Measurements from ENCODE around the gene FXYD2. TPM values are rescaled to one million over a fixed set of nuclear protein-coding genes. Genes with fewer than 3 reads are reported as not detected.

FXYD2 gene
- total and polyA plus RNA-seq, 10 of the 15 experiments (the other 5 are each of a cell fraction or from before 2014, with no cell fraction given) = 1.2 to 4.5 (median 2.4) TPM

GRCh38 chr11:117833401-117833891 is 8.9 kb upstream of the FXYD2 start:
- Histone ChIP-seq H3K9me3 (replicated peaks; ENCODE audit: control insufficient read depth, insufficient read depth, low read length) (no peaks in the 10 kb centered on the region), H3K4me1 (ENCODE audit: control insufficient read depth, insufficient read depth, low read length) (peaks cover 11% of the 10 kb centered on the region), H3K36me3 (ENCODE audit: control insufficient read depth in 2 of 2, insufficient read depth in 2 of 2, low read length in 1 of 2) (no peaks in the 10 kb centered on the region), H3K79me2 (ENCODE audit: control insufficient read depth, insufficient read depth, low read length) (no peaks in the 10 kb centered on the region), H3K27ac (ENCODE audit: control insufficient read depth, insufficient read depth) (no peak overlapping the region), H3K27me3 (replicated peaks in 1 of 2; ENCODE audit: control insufficient read depth in 2 of 2, insufficient read depth in 2 of 2, low read length in 1 of 2) (peaks cover 0 to 7% of the 10 kb centered on the region in 2 experiments; a peak in 1 of 4 replicates), H3K4me2 (ENCODE audit: control insufficient read depth, insufficient read depth) (no peak overlapping the region), H2AFZ (ENCODE audit: control insufficient read depth, low read depth, low read length) (no peak overlapping the region), H3K4me3 (no peak overlapping the region), H4K20me1 (ENCODE audit: control insufficient read depth, insufficient read depth) (no peaks in the 10 kb centered on the region), H3K9ac (ENCODE audit: control insufficient read depth, insufficient read depth, low read length) (no peak overlapping the region)
- CTCF ChIA-PET = interaction anchor here (1.4 to 6.1 kb wide), 9 partner anchors 10 to 219 kb away, joined by 3 to 48 read pairs (median 20); partner anchors contain the start of gene FXYD2
- no peak for TF ChIP-seq POLR2AphosphoS2 (IDR thresholded peaks at IDR 0.05; ENCODE audit: low read depth, low read length)
- TF ChIP-seq CHD2 (IDR thresholded peaks at IDR 0.05; ENCODE audit: borderline replicate concordance, low read depth, low read length) = no peak
- no peak for TF ChIP-seq TCF12 (IDR thresholded peaks at IDR 0.05; ENCODE audit: low read depth, low read length)
- TF ChIP-seq, protein P1, sequence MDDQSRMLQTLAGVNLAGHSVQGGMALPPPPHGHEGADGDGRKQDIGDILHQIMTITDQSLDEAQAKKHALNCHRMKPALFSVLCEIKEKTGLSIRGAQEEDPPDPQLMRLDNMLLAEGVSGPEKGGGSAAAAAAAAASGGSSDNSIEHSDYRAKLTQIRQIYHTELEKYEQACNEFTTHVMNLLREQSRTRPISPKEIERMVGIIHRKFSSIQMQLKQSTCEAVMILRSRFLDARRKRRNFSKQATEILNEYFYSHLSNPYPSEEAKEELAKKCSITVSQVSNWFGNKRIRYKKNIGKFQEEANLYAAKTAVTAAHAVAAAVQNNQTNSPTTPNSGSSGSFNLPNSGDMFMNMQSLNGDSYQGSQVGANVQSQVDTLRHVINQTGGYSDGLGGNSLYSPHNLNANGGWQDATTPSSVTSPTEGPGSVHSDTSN (IDR thresholded peaks at IDR 0.05; ENCODE audit: insufficient replicate concordance, low read depth, low read length) = no peak
- TF ChIP-seq CHD1 (IDR thresholded peaks at IDR 0.05; ENCODE audit: low read depth, low read length) = no peak
- SMC1A ChIA-PET (ENCODE audit: uncharacterized antibody, unreplicated experiment) = interaction anchor here (0.7 to 3.0 kb wide), 9 partner anchors 10 to 113 kb away, joined by 3 to 20 read pairs (median 4); no protein-coding TSS in a partner anchor
- ATAC-seq (no peak), DNase-seq (ENCODE audit: low read depth, low spot score) (no peak), FAIRE-seq (no peak)
- RAD21 ChIA-PET (ENCODE audit: unreplicated experiment) = interaction anchor here (0.9 to 22.6 kb wide), 6 partner anchors 15 to 228 kb away, joined by 3 to 393 read pairs (median 4); no protein-coding TSS in a partner anchor
- intact Hi-C loops (cut with micrococcal nuclease; ENCODE audit: unreplicated experiment) = no loop called here
- POLR2A ChIA-PET = interaction anchor here (0.6 to 0.8 kb wide), 3 partner anchors 9 to 76 kb away, joined by 3 to 4 read pairs (median 3); partner anchors contain the start of gene FXYD2
- BruUV-seq (replicated peaks) = no TSS peak
- 30% methylated on average over 7 of the region's 7 CpGs for WGBS (ENCODE audit: insufficient coverage, insufficient replicate concordance, low lambda C conversion rate, missing lambda C conversion rate)
- in situ Hi-C loops (cut with MboI) = no loop called here
